Smooth muscle cell (in vitro differentiated cells): ENCODE data around the gene GANAB. TPM values are rescaled to one million over a fixed set of nuclear protein-coding genes. Genes with fewer than 3 reads are reported as not detected.

Experiments
- DNase-seq: peaks from one replicate; lab custom pipeline; 2025; ENCODE audit not compliant: unreplicated experiment; lab: John Stamatoyannopoulos, UW
- H2AFZ ChIP-seq: fragments of 200-600 bp; sonication (generic); 2 replicates; pipeline ENCODE4 v1.6.0; 2016; ENCODE audit warnings: antibody characterized with exemption, low read depth, mild to moderate bottlenecking
- H3F3A ChIP-seq: fragments of 200-600 bp; sonication (generic); 2 replicates; pipeline ENCODE4 v1.6.0; 2017; ENCODE audit warnings: antibody characterized with exemption, low read depth
- H3K27ac ChIP-seq: fragments of 200-600 bp; sonication (generic); 2 replicates; pipeline ENCODE4 v1.5.1; 2016; ENCODE audit warnings: low read depth, mild to moderate bottlenecking
- H3K27me3 ChIP-seq: fragments of 200-600 bp; sonication (generic); 2 replicates; pipeline ENCODE4 v1.6.1; 2016; ENCODE audit warnings: low read depth, mild to moderate bottlenecking
- H3K36me3 ChIP-seq: fragments of 200-600 bp; sonication (generic); 2 replicates; pipeline ENCODE4 v1.5.1; 2016; ENCODE audit warnings: low read depth
- H3K4me1 ChIP-seq: fragments of 200-600 bp; sonication (generic); 2 replicates; pipeline ENCODE4 v1.5.1; 2016; ENCODE audit warnings: low read depth
- H3K4me2 ChIP-seq: fragments of 200-600 bp; sonication (generic); 2 replicates; pipeline ENCODE4 v1.6.0; 2016; ENCODE audit warnings: mild to moderate bottlenecking
- H3K4me3 ChIP-seq: fragments of 200-600 bp; sonication (generic); 2 replicates; pipeline ENCODE4 v1.5.1; 2016; ENCODE audit warnings: mild to moderate bottlenecking
- H3K79me2 ChIP-seq: fragments of 200-600 bp; sonication (generic); 2 replicates; pipeline ENCODE4 v1.6.0; 2016; ENCODE audit warnings: low read depth, mild to moderate bottlenecking
- H3K9ac ChIP-seq: fragments of 200-600 bp; sonication (generic); 2 replicates; pipeline ENCODE4 v1.6.0; 2016; ENCODE audit warnings: low read depth
- H3K9me3 ChIP-seq: fragments of 200-600 bp; sonication (generic); replicated peaks from 2 replicates; pipeline ENCODE4 v1.5.1; 2016; ENCODE audit warnings: low read depth
- H4K20me1 ChIP-seq: fragments of 200-600 bp; sonication (generic); 2 replicates; pipeline ENCODE4 v1.6.0; 2016; ENCODE audit warnings: low read depth
- WGBS: methylation state at CpG from one replicate; pipeline ENCODE4 v1.1.7; 2016; ENCODE audit warnings: low lambda C conversion rate; 5-methylcytosine and 5-hydroxymethylcytosine counted together
- polyA plus RNA-seq: library from polyadenylated mRNA; unstranded; fragments of >200 nt; fragmentation: Nextera tagmentation; extraction: Ambion mirVana; gene quantifications from 2 replicates; pipeline ENCODE4 v1.2.1, GENCODE V29; 2016
- total RNA-seq: library from RNA; depleted of rRNA; stranded (reverse); fragments of >200 nt; gene quantifications from 2 replicates; pipeline ENCODE4 v1.2.3, GENCODE V29; 2014
- TF ChIP-seq, protein P1 (sequence below): fragments of 200-600 bp; sonication (generic); IDR thresholded peaks from 2 replicates; pipeline ENCODE4 v1.5.1; 2017; ENCODE audit warnings: borderline replicate concordance, mild to moderate bottlenecking, antibody characterized with exemption; ENCODE audit not compliant: insufficient read depth, poor library complexity, severe bottlenecking

The GANAB gene
- total and polyA plus RNA-seq, 2 experiments from 2014 or later = 176 to 225 TPM

DNA sequence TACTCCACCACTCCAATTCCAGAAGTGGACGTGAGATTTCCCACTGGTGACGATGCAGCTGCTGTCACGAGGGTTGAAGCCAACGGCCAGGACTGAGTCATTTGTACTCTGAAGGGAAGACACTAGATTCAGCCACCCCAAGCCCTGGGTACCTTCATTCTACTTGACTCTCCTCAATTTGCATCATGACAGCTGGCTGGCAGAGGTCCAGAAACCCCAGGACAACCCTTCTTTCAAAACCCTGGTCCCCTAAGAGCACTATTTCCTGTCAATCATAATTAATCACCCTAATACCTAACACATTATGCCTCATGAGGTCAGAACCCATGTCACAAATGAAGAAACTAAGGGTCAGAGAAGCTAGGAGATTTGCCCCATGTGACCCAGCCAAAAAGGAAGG is 38.7 kb downstream of the GANAB start:
- no peak overlapping the region for H3K9ac ChIP-seq
- TF ChIP-seq, protein P1, sequence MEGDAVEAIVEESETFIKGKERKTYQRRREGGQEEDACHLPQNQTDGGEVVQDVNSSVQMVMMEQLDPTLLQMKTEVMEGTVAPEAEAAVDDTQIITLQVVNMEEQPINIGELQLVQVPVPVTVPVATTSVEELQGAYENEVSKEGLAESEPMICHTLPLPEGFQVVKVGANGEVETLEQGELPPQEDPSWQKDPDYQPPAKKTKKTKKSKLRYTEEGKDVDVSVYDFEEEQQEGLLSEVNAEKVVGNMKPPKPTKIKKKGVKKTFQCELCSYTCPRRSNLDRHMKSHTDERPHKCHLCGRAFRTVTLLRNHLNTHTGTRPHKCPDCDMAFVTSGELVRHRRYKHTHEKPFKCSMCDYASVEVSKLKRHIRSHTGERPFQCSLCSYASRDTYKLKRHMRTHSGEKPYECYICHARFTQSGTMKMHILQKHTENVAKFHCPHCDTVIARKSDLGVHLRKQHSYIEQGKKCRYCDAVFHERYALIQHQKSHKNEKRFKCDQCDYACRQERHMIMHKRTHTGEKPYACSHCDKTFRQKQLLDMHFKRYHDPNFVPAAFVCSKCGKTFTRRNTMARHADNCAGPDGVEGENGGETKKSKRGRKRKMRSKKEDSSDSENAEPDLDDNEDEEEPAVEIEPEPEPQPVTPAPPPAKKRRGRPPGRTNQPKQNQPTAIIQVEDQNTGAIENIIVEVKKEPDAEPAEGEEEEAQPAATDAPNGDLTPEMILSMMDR = no peak
- H3K4me1 ChIP-seq = peaks cover 15% of the 10 kb centered on the region
- no peaks in the 10 kb centered on the region for H4K20me1 ChIP-seq
- no peaks in the 10 kb centered on the region for H3K9me3 ChIP-seq
- H3F3A ChIP-seq = peaks cover 11% of the 10 kb centered on the region
- no peak overlapping the region for H3K4me3 ChIP-seq
- no peaks in the 10 kb centered on the region for H3K36me3 ChIP-seq
- H3K27ac ChIP-seq = no peak overlapping the region
- no peak overlapping the region for H3K4me2 ChIP-seq
- H3K79me2 ChIP-seq = peaks cover 8% of the 10 kb centered on the region
- WGBS = 96% methylated on average over 4 of the region's 4 CpGs
- DNase-seq = no peak
- H3K27me3 ChIP-seq = no peaks in the 10 kb centered on the region
- H2AFZ ChIP-seq = no peak overlapping the region

DNA sequence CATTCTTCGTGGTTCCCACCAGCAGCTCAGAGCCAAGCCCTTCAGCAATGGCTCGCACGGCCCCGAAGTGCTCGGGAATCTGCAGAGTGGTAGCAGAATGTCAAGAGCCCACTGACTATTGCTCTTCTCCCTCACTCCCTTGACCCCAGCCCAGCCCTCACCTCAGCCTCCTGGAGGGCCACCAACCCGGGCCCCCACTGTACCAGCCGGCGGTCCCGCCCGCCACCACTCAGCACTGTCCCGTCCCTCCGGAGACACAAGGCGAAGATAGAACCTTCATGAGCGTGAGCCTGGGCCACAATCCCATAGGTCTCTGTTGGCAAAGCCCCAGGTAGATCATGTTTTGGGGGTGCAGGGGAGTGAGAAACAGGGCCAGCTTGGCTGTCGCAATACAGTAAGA is 40.5 kb downstream of the GANAB start:
- H3K9ac ChIP-seq = no peak overlapping the region
- H3K27me3 ChIP-seq = no peaks in the 10 kb centered on the region
- H3K27ac ChIP-seq = no peak overlapping the region
- H3K4me1 ChIP-seq = peaks cover 5% of the 10 kb centered on the region
- DNase-seq = no peak
- no peak overlapping the region for H3K4me2 ChIP-seq
- H3F3A ChIP-seq = peaks cover 11% of the 10 kb centered on the region
- H3K36me3 ChIP-seq = no peaks in the 10 kb centered on the region
- peaks cover 1% of the 10 kb centered on the region for H4K20me1 ChIP-seq
- TF ChIP-seq, protein P1 = no peak
- H3K9me3 ChIP-seq = no peaks in the 10 kb centered on the region
- H2AFZ ChIP-seq = no peak overlapping the region
- H3K79me2 ChIP-seq = peaks cover 10% of the 10 kb centered on the region
- over 99% methylated on average over 15 of the region's 15 CpGs for WGBS
- no peak overlapping the region for H3K4me3 ChIP-seq

DNA sequence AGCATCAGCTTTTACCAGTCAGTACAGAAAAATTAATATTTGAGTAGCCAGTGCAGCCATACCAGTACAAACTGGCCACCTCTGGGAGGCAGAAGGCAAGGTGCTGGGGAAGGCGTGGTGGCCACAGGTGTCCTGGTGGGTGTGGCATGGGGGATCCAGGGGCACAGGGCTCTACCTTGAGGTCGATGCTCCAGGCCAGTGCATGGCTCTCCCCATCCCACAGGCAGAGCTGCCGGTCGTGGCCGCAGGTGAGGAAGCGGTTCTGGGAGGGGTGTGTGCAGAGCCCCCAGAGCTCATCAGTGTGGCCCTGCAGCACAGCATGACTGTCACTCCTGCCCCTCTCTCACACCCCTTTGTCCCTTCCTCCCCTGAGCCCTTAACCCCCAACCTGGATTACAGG is 40.9 kb downstream of the GANAB start:
- no peak overlapping the region for H3K4me3 ChIP-seq
- WGBS = 97% methylated on average over 6 of the region's 6 CpGs
- H3K27me3 ChIP-seq = no peaks in the 10 kb centered on the region
- H3K27ac ChIP-seq = no peak overlapping the region
- H3K4me1 ChIP-seq = peaks cover 6% of the 10 kb centered on the region
- no peak overlapping the region for H3K4me2 ChIP-seq
- H2AFZ ChIP-seq = no peak overlapping the region
- peaks cover 11% of the 10 kb centered on the region for H3F3A ChIP-seq
- H3K36me3 ChIP-seq = no peaks in the 10 kb centered on the region
- TF ChIP-seq, protein P1 = no peak
- no peak for DNase-seq
- H3K9ac ChIP-seq = no peak overlapping the region
- H4K20me1 ChIP-seq = peaks cover 6% of the 10 kb centered on the region
- H3K9me3 ChIP-seq = no peaks in the 10 kb centered on the region
- peaks cover 10% of the 10 kb centered on the region for H3K79me2 ChIP-seq

DNA sequence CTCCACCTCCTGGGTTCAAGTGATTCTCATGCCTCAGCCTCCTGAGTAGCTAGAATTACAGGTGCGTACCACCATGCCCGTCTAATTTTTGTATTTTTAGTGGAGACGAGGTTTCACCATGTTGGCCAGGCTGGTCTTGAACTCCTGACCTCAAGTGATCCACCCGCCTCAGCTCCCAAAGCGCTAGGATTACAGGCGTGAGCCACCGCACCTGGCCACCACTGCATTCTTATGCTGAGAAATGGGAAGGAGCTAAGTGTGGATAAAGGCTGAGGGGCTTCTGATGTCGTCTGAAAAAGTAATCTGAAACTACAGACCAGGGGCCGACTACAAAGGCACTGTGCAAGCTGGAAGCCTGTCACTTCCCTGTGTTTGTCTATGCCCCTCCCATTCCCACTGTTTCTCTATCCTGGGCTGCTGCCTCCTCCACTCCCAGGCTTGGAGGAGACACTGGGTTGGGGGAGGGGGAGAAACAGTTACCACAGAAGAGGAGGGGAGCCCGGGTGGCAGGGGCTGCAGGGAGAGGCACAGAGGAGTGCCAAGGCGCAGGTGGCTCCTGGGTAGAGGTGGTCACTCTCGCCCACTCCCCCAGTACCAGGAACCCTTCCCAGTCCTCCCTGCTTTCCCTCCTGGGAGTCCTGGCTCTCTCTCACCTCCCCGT is 41.8 kb downstream of the GANAB start:
- Histone ChIP-seq H3K36me3 (no peaks in the 10 kb centered on the region), H3K27me3 (no peaks in the 10 kb centered on the region), H4K20me1 (peaks cover 15% of the 10 kb centered on the region), H3K79me2 (peaks cover 18% of the 10 kb centered on the region), H3F3A (peaks cover 11% of the 10 kb centered on the region), H3K4me1 (peaks cover 15% of the 10 kb centered on the region), H3K27ac (no peak overlapping the region), H3K9me3 (no peaks in the 10 kb centered on the region), H3K4me3 (no peak overlapping the region), H3K9ac (no peak overlapping the region), H3K4me2 (no peak overlapping the region), H2AFZ (no peak overlapping the region)
- DNase-seq = no peak
- TF ChIP-seq, protein P1 = no peak
- 84% methylated on average over 13 of the region's 13 CpGs for WGBS
